Suprapubic skin (tissue), 3 donors: Measurements from ENCODE around the gene SCTR.

Source experiments
- CTCF ChIP-seq, 2 donors: fragments of 200-600 bp in 1 of 2; fragments of 450-650 bp in 1 of 2; sonication (generic) in 1 of 2; IDR thresholded peaks; one replicate each; pipeline ENCODE4 v1.5.1; 2016 to 2019; ENCODE audit warnings: antibody characterized with exemption in 2 of 2, mild to moderate bottlenecking in 1 of 2, moderate library complexity in 1 of 2
- POLR2A ChIP-seq, 2 donors: fragments of 450-650 bp; IDR thresholded peaks; one replicate each; pipeline ENCODE4 v1.6.1; 2017; ENCODE audit warnings: antibody characterized with exemption in 2 of 2, mild to moderate bottlenecking in 2 of 2, moderate library complexity in 2 of 2

- TF ChIP-seq POLR2A (IDR thresholded peaks at IDR 0.05) (no peak), CTCF (IDR thresholded peaks at IDR 0.05) (no peak)
Measured at GRCh38 chr2:119477113-119477505, 47.2 kb downstream of the SCTR start.
